ENCODE measurements around the gene LRRC25.

GRCh38 chr19:18346091-18346490, 51.3 kb downstream of the LRRC25 start:
- TF ChIP-seq, protein P1, sequence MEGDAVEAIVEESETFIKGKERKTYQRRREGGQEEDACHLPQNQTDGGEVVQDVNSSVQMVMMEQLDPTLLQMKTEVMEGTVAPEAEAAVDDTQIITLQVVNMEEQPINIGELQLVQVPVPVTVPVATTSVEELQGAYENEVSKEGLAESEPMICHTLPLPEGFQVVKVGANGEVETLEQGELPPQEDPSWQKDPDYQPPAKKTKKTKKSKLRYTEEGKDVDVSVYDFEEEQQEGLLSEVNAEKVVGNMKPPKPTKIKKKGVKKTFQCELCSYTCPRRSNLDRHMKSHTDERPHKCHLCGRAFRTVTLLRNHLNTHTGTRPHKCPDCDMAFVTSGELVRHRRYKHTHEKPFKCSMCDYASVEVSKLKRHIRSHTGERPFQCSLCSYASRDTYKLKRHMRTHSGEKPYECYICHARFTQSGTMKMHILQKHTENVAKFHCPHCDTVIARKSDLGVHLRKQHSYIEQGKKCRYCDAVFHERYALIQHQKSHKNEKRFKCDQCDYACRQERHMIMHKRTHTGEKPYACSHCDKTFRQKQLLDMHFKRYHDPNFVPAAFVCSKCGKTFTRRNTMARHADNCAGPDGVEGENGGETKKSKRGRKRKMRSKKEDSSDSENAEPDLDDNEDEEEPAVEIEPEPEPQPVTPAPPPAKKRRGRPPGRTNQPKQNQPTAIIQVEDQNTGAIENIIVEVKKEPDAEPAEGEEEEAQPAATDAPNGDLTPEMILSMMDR (IDR thresholded peaks at IDR 0.05 in 2 of 3, conservative IDR thresholded peaks at IDR 0.05 in 1 of 3; ENCODE audit: borderline replicate concordance in 1 of 3, insufficient read depth in 1 of 3, low read depth in 2 of 3, low read length in 2 of 3) = no peak
- TF ChIP-seq POLR2A (IDR thresholded peaks at IDR 0.05; ENCODE audit: borderline replicate concordance, extremely low read depth, insufficient read depth, insufficient read length) = no peak
- TF ChIP-seq MAX (IDR thresholded peaks at IDR 0.05) = no peak
- TF ChIP-seq EZH2phosphoT487 (IDR thresholded peaks at IDR 0.05; ENCODE audit: borderline replicate concordance) = no peak
- no peak for TF ChIP-seq POLR2AphosphoS5 (IDR thresholded peaks at IDR 0.05; ENCODE audit: low read depth, low read length)
- TF ChIP-seq EZH2 (IDR thresholded peaks at IDR 0.05) = no peak
- no peak for TF ChIP-seq ZNF274 (IDR thresholded peaks at IDR 0.05; ENCODE audit: low read depth, low read length)
- no peak for TF ChIP-seq TCF7L2 (IDR thresholded peaks at IDR 0.05; ENCODE audit: borderline replicate concordance, extremely low read depth, insufficient read depth, insufficient read length)
- no peak for TF ChIP-seq SIN3A (IDR thresholded peaks at IDR 0.05; ENCODE audit: low read depth)
- TF ChIP-seq YY1 (IDR thresholded peaks at IDR 0.05; ENCODE audit: extremely low read depth, insufficient replicate concordance, low read depth, low read length) = no peak
- TF ChIP-seq RAD21 (IDR thresholded peaks at IDR 0.05; ENCODE audit: low read depth) = no peak
- TF ChIP-seq ELF1 (IDR thresholded peaks at IDR 0.05; ENCODE audit: borderline replicate concordance, low read depth) = no peak
- TF ChIP-seq, protein P2, sequence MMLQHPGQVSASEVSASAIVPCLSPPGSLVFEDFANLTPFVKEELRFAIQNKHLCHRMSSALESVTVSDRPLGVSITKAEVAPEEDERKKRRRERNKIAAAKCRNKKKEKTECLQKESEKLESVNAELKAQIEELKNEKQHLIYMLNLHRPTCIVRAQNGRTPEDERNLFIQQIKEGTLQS (IDR thresholded peaks at IDR 0.05) = no peak
- TF ChIP-seq JUND (IDR thresholded peaks at IDR 0.05) = no peak
